ENCODE measurements around the gene SLC15A4.

GRCh38 chr12:128813392-128813791, 10.4 kb downstream of the SLC15A4 start:
- no peak for TF ChIP-seq EP300 (IDR thresholded peaks at IDR 0.05)
- TF ChIP-seq, protein P1, sequence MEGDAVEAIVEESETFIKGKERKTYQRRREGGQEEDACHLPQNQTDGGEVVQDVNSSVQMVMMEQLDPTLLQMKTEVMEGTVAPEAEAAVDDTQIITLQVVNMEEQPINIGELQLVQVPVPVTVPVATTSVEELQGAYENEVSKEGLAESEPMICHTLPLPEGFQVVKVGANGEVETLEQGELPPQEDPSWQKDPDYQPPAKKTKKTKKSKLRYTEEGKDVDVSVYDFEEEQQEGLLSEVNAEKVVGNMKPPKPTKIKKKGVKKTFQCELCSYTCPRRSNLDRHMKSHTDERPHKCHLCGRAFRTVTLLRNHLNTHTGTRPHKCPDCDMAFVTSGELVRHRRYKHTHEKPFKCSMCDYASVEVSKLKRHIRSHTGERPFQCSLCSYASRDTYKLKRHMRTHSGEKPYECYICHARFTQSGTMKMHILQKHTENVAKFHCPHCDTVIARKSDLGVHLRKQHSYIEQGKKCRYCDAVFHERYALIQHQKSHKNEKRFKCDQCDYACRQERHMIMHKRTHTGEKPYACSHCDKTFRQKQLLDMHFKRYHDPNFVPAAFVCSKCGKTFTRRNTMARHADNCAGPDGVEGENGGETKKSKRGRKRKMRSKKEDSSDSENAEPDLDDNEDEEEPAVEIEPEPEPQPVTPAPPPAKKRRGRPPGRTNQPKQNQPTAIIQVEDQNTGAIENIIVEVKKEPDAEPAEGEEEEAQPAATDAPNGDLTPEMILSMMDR (IDR thresholded peaks at IDR 0.05) = no peak
- no peak for TF ChIP-seq POLR2A (IDR thresholded peaks at IDR 0.05)
- no peak for TF ChIP-seq POLR2AphosphoS5 (IDR thresholded peaks at IDR 0.05)

Measured in gastroesophageal sphincter (tissue), 3 donors.